Mammary microvascular endothelial cell (primary cell): ENCODE results near the gene MAGEA1. TPM values are rescaled to one million over a fixed set of nuclear protein-coding genes. Genes with fewer than 3 reads are reported as not detected.

Experiments
- total RNA-seq: library from RNA; depleted of rRNA; stranded (reverse); fragments of >200 nt; gene quantifications from 2 replicates; pipeline ENCODE4 v1.2.3, GENCODE V29; 2015

Gene MAGEA1, protein sequence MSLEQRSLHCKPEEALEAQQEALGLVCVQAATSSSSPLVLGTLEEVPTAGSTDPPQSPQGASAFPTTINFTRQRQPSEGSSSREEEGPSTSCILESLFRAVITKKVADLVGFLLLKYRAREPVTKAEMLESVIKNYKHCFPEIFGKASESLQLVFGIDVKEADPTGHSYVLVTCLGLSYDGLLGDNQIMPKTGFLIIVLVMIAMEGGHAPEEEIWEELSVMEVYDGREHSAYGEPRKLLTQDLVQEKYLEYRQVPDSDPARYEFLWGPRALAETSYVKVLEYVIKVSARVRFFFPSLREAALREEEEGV
- not detected in 2 replicates for total RNA-seq

GRCh38 chrX:153179131-153179530, at the start of gene MAGEA1:
Gene MAGEA1, plus strand, starts transcription at chrX:153179284. Its CDS starts 3,106 bp downstream, at chrX:153182390.

Other genes with a start within 250 kb of the MAGEA1 start
- gene PNMA5, start 185.2 kb upstream of the MAGEA1 start, total RNA-seq, result not detected in 2 replicates
- gene PNMA3, start 122.8 kb upstream of the MAGEA1 start, total RNA-seq, result not detected in 2 replicates
- 0.20 and 1.3 TPM in 2 replicates for gene PNMA6A, start 106.8 kb upstream of the MAGEA1 start, total RNA-seq
- gene PNMA6F, start 142.5 kb downstream of the MAGEA1 start, total RNA-seq, result not detected in 2 replicates
- gene ZNF275, start 154.9 kb downstream of the MAGEA1 start, total RNA-seq, result 3.3 and 4.4 TPM in 2 replicates
- gene PNMA6E, start 222.1 kb downstream of the MAGEA1 start, total RNA-seq, result not detected in 2 replicates
- gene ZFP92, start 232.2 kb downstream of the MAGEA1 start, total RNA-seq, result 0.07 and 0.10 TPM in 2 replicates